SK-N-MC (cell line): Measurements from ENCODE around the gene SEMA3C.

Experiments used
- DNase-seq: peaks from one replicate; pipeline ENCODE4 v3.0.0-alpha.2; 2011; ENCODE audit warnings: low read depth, low spot score
- H3K27ac ChIP-seq: fragments of 200-600 bp; sonication (generic); 2 replicates; pipeline ENCODE4 v1.5.1; 2016; ENCODE audit warnings: mixed run types
- H3K36me3 ChIP-seq: fragments of 200-600 bp; sonication (generic); 2 replicates; pipeline ENCODE4 v1.6.1; 2017; ENCODE audit warnings: antibody characterized with exemption, low read length, mixed read lengths; ENCODE audit not compliant: insufficient read depth
- H3K4me3 ChIP-seq: fragments of 200-600 bp; sonication (generic); 2 replicates; pipeline ENCODE4 v1.5.1; 2016
- H3K9ac ChIP-seq: fragments of 200-600 bp; sonication (generic); 2 replicates; pipeline ENCODE4 v1.8.0; 2017; ENCODE audit warnings: mixed run types, mixed read lengths; ENCODE audit not compliant: insufficient read length
- H3K9me3 ChIP-seq: fragments of 200-600 bp; sonication (generic); 2 replicates; pipeline ENCODE4 v1.6.1; 2017; ENCODE audit warnings: low read depth, mild to moderate bottlenecking, antibody characterized with exemption, low read length, moderate library complexity, mixed read lengths
- EZH2 ChIP-seq: fragments of 200-600 bp; sonication (generic); IDR thresholded peaks from one replicate; pipeline ENCODE4 v1.6.1; 2017; ENCODE audit warnings: antibody characterized with exemption
- FOXP2 ChIP-seq: optimal IDR thresholded peaks from 2 replicates; pipeline ENCODE3; 2011; ENCODE audit warnings: mild to moderate bottlenecking, moderate library complexity; ENCODE audit not compliant: insufficient read depth; ENCODE audit errors: extremely low read length, control extremely low read depth
- POLR2AphosphoS5 ChIP-seq: IDR thresholded peaks from 2 replicates; pipeline ENCODE4 v1.6.1; 2012; ENCODE audit warnings: mild to moderate bottlenecking, low read depth, low read length, borderline replicate concordance

The SEMA3C gene

GRCh38 chr7:80842022-80842790 lies 76.6 kb downstream of the SEMA3C start:
- Histone ChIP-seq H3K36me3 (no peaks in the 10 kb centered on the region), H3K27ac (peak overlapping the region; percentile 49), H3K9ac (no peak overlapping the region), H3K4me3 (no peak overlapping the region), H3K9me3 (no peaks in the 10 kb centered on the region)
- TF ChIP-seq FOXP2 (no peak), POLR2AphosphoS5 (no peak), EZH2 (no peak)
- DNase-seq, result no peak

DNA sequence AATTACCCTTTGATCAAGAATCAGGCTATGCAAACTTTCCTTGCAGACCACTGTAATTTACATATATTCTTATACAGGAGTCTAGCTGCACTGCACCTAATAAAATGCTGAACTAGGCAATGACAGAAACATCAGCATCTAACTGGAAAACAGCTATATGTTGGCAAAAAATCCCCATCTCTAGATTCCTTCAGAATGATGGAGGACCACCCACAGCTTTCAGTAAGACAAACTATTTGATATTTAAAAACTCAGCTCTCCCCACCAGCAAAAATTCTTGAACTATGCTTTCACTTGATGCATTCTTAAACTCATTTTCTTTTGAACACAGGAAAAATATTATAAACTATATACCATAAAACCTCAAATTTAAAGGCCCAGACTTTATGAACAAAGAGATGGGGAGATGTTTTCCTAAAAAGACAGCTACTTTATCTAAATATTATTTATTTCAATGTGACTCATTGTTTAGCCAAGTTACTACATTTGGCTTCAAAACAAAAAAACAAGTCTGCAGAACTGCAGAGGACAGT lies 77.4 kb downstream of the SEMA3C start:
- H3K9ac ChIP-seq, result no peak overlapping the region
- H3K9me3 ChIP-seq, result no peaks in the 10 kb centered on the region
- H3K4me3 ChIP-seq, result no peak overlapping the region
- H3K27ac ChIP-seq, result peak overlapping the region; percentile 32; the same call in 1 of the 2 replicates
- TF ChIP-seq FOXP2 (no peak), EZH2 (no peak), POLR2AphosphoS5 (no peak)
- DNase-seq, result no peak
- no peaks in the 10 kb centered on the region for H3K36me3 ChIP-seq

- no peak for DNase-seq
- TF ChIP-seq FOXP2, result no peak
- TF ChIP-seq EZH2, result no peak
- TF ChIP-seq POLR2AphosphoS5, result no peak
- Histone ChIP-seq H3K27ac (no peak overlapping the region), H3K9me3 (no peaks in the 10 kb centered on the region), H3K9ac (no peak overlapping the region), H3K36me3 (no peaks in the 10 kb centered on the region), H3K4me3 (no peak overlapping the region)
Observed at GRCh38 chr7:80840681-80841080, 78.2 kb downstream of the SEMA3C start.

DNA sequence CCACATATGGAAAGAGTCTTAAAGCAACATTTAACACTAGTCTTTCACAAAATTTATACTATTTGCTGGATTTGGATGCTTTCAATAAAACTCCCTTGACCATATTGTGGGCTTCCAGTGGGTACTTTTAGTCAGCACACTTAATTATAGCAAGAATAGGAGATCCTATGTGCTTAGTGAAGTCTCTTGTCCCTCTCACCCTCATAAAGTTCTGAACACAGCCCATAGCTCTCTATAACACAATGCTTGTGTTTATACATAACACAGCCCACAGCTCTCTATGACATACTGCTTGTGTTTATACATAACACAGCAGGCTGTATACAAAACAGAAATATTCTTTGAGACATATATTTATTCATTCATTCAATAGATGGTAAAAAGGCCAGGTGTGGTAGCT lies 79.0 kb downstream of the SEMA3C start:
- Histone ChIP-seq H3K4me3 (no peak overlapping the region), H3K9ac (no peak overlapping the region), H3K36me3 (no peaks in the 10 kb centered on the region), H3K9me3 (no peaks in the 10 kb centered on the region), H3K27ac (no peak overlapping the region)
- TF ChIP-seq FOXP2 (no peak), EZH2 (no peak), POLR2AphosphoS5 (no peak)
- no peak for DNase-seq

GRCh38 chr7:80838643-80839042 lies 80.2 kb downstream of the SEMA3C start:
- H3K36me3 ChIP-seq, result no peaks in the 10 kb centered on the region
- H3K4me3 ChIP-seq, result no peak overlapping the region
- H3K27ac ChIP-seq, result no peak overlapping the region
- H3K9me3 ChIP-seq, result no peaks in the 10 kb centered on the region
- TF ChIP-seq EZH2, result no peak
- TF ChIP-seq POLR2AphosphoS5, result no peak
- TF ChIP-seq FOXP2, result no peak
- H3K9ac ChIP-seq, result no peak overlapping the region
- DNase-seq, result no peak

GRCh38 chr7:80837345-80837744 lies 81.5 kb downstream of the SEMA3C start:
- no peak for DNase-seq
- Histone ChIP-seq H3K9ac (no peak overlapping the region), H3K27ac (no peak overlapping the region), H3K4me3 (no peak overlapping the region), H3K9me3 (no peaks in the 10 kb centered on the region), H3K36me3 (no peaks in the 10 kb centered on the region)
- no peak for TF ChIP-seq FOXP2
- TF ChIP-seq POLR2AphosphoS5, result no peak
- TF ChIP-seq EZH2, result no peak

- no peak for DNase-seq
- H3K9ac ChIP-seq, result no peak overlapping the region
- no peak overlapping the region for H3K4me3 ChIP-seq
- no peak overlapping the region for H3K27ac ChIP-seq
- no peak for TF ChIP-seq POLR2AphosphoS5
- no peak for TF ChIP-seq FOXP2
- TF ChIP-seq EZH2, result no peak
- no peaks in the 10 kb centered on the region for H3K9me3 ChIP-seq
- no peaks in the 10 kb centered on the region for H3K36me3 ChIP-seq
Observed at GRCh38 chr7:80835251-80835650, 83.6 kb downstream of the SEMA3C start.

GRCh38 chr7:80833289-80834268 lies 85.3 kb downstream of the SEMA3C start:
- Histone ChIP-seq H3K9me3 (no peaks in the 10 kb centered on the region), H3K9ac (no peak overlapping the region), H3K4me3 (no peak overlapping the region), H3K27ac (no peak overlapping the region), H3K36me3 (0 out of 2 replicates have a peak, but pooled peaks cover 4% of the 10 kb centered on the region)
- no peak for TF ChIP-seq EZH2
- no peak for TF ChIP-seq FOXP2
- TF ChIP-seq POLR2AphosphoS5, result no peak
- no peak for DNase-seq
